OCI-M2 (cell line): ENCODE results near the gene TIRAP.
"Not testable (repeated sequence)": the region's sequence is repeated elsewhere in the genome, so short reads cannot be mapped to it uniquely, and the experiment has no call there.

Experiments
- DNase-seq: peaks from one replicate; lab custom pipeline; 2025; ENCODE audit not compliant: unreplicated experiment; lab: John Stamatoyannopoulos, UW

TIRAP gene

DNA sequence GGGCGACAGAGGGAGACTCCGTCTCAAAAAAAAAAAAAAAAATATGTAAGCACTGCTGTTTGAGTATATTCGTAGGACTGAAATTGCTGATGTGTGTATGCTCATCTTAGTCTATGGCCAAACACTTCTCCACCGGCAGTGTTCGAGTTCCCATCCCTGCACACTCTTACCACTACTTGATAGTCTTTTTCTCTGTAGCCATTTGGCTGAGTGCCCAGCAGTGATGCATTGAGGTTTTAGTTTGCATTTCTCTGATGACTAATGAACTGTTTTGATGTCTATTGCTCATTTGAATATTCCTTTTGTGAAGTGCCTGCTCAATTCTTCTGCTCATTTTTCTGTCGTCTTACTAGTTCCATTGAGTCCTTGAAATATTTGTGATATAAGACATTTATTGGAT, 1.9 kb downstream of the TIRAP start:
- no peak for DNase-seq

DNA sequence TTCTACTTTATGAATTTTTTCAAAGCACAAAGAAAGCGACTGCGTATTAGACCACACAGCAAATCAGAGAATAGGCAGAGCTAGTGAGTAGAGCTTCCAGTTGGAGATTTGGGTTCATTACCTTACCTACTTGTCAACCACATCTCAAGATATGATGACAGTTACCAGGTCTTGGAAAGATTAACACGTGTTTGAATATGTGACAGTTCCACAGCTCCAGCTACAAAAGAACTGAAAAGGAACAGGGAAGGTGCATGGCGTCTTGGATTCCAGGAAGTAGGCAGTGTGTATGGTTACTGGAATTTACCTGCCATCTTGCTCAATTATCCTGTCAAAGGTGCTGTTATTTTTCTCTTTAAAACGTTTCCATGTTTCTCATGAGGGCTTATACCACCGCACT, 5.3 kb downstream of the TIRAP start:
- no peak for DNase-seq

DNA sequence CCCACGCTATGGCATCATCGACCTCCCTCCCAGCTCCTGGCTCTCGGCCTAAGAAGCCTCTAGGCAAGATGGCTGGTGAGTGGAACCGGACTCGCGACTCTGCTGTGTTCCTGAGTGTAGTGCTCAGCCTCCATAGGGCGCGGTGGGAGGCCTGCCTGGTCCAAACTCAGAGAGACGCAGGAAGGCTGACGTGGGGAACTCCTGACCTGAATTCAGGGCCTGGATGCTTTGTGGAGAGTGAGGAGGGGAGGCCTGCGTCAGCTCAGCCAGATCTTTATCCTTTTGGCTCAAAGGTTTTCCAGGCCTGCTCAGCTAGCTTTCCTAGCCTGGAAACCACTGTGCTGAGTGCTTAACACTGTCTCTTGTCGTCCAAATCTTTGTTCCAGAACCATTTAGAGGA, 8.0 kb downstream of the TIRAP start:
- DNase-seq: no peak

DNA sequence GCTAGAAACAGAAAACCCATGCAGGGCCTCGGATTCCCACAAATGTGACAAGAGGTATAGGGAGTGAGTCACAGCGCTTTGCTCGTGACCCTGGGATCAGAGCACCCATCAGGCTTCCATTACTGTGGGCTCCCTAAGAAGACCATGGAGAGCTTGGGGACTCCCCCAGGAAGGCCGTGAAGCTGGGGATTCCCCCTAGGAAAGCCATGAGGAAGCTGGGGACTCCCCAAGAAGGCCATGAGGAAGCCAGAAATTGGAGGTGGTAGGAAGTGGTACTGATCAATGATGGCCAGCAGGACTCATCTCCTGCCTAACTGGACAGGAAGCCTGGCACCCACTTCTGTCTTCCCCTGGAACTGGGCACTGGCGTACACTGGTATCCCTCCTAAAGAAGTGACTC, 10.8 kb downstream of the TIRAP start:
- DNase-seq: no peak

DNA sequence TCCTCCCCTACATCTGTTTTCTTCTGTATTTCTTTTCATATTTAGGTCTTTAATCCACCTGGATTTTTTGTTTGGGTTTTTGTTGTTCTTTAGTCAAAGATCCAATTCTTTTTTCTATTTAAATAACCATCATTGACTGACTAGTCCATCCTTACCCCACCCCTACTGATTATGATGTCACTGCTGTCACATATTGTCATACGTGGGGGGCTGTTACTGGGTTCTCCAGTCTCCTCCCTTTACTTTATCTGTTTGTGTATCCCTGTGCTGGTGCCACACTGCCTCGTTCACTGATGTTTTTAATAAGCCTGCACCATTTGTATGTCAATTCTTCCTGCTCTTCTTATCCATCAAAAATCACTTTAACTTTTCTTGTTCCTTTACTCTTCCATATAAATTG, 14.1 kb downstream of the TIRAP start:
- no peak for DNase-seq

DNA sequence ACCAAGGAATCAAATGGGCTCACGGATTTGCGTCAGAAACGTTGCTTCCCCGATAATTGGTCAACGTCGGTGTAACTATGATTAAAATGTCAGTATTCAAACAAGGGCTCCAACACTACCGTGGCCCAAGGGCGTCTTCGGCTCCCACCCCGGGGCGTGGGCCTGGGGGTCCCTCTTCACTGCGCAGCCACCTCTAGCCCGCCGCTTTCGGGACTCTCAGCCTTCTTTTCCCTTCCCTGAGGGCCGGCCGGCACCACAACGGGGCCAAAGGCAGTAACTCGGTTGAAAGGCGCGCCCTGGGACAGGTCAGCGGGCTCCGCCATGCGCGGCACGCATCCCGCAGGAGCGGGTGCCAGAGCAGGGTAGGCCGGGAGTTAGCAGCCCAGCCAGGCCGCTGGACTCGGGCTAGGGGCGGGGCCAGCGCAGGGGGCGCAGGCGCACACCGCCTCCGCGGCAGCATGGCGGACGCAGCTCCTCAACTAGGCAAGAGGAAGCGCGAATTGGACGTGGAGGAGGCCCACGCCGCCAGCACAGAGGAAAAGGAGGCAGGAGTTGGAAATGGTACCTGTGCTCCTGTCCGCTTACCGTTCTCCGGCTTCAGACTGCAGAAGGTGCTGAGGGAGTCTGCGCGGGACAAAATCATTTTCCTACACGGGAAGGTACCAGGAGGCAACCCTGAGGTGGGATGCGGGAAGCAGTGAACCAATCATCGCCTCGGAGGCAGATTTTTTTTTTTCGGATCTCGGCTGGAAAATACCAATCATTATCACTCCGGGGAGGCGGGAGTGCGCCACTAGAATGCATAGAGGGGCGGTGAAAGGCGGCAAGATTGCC, 20.9 kb downstream of the TIRAP start, which contains the start of gene DCPS:
Gene DCPS (plus strand): TSS at position 438 of the 834 bp plus-strand sequence. CDS start 21 bp downstream, at position 459.
- peak; percentile 48 for DNase-seq

DNA sequence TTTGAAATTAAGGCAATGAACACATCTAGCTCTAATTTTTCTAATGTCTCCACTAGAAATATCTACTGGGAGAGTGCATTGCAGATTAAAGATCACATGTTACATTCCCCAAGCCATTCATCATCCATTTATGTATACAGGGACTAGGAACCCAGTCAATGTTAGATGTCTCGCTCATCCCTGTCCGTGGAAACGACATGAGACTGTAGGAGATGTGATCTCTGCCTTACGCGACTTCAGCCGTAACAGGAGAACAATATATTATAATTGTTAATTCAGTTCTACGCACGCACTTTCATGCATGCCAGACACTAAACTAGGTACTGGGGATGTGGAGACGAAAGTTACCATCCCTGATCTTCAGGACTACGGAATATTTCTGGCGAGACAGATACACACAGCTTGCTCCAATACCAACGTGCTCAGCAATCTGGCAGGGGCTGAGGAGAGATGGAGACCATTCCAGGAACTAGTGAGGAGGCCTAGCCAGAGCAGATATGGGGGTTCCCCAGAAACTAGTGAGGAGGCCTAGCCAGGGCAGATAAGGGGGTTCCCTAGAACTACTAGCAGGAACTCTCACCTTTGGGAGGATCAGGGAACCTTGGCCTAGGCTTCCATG, 21.7 kb downstream of the TIRAP start:
- no peak for DNase-seq

DNA sequence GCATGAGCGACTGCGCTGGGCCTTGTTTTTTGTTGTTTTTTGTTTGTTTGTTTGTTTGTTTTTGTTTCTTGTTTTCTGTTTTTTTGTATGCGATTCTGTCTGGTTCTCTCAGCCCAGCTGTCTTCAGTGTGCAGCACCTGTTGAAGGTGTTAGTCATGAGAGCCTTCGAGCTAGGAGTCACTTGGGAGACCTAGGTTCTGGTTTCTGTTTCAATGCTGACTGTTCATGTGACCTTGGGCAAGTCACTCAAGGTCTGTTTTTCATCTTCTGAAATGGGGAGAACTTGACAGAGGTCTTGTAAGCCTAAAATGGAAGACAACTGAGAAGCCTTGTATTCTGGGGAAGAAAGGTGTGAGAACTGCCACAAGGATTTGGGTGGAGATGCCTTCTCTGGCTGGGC, 22.8 kb downstream of the TIRAP start:
- DNase-seq: no peak

DNA sequence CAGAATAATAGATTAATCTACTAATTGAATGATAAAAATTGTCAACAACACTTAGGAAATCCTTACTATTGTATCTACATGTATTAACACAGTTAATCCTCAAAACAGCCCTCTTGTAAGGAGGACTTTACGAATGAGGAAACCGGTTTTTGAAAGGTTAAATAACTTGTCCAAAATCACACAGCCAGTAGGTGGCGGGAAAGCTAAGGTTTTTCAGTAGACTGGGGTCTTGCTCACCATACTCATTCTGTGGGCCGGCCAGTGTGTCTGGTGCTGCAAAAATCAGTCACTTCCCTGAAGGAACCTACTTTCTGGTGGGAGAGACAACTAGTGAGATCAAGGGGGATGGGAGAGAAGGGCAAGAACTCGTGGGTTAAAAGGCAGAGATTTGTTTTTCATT, 24.8 kb downstream of the TIRAP start:
- peak; percentile 2 for DNase-seq

DNA sequence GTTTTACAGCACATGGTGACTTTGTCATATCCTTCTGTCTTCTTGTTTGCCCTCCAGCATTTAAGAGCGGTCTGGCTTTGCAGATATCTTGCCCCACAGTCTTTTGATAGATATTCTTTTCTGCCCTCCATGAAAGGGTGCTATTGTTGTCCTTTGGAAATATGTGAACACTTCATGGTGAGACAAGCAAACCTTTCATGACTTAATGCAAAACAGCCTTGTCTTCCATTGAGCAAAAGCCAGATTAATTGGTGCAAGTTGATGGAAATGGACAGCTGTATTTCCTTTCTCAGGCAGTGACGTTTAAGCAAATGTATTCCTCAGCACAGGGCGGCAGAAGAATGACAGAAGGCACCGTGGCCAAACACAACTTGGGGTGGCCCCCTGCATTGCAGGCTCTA, 25.4 kb downstream of the TIRAP start:
- DNase-seq: no peak

DNA sequence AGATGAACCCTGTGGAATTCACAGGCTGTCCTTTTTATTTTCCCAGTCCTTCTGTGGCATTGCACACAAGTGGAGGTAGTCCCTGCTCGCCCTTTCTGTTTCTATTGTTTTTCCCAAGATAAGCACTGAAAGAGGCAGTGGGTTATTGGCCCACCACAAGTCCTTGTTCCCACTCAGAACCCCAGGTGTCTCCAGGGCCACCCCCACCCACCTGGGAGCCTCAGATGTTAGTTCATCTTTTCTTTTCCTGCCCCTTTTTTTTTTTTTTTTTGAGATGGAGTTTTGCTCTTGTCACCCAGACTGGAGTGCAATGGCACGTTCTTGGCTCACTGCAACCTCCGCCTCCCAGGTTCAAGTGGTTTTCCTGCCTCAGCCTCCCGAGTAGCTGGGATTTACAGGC, 25.9 kb downstream of the TIRAP start:
- DNase-seq: not testable (repeated sequence)

DNA sequence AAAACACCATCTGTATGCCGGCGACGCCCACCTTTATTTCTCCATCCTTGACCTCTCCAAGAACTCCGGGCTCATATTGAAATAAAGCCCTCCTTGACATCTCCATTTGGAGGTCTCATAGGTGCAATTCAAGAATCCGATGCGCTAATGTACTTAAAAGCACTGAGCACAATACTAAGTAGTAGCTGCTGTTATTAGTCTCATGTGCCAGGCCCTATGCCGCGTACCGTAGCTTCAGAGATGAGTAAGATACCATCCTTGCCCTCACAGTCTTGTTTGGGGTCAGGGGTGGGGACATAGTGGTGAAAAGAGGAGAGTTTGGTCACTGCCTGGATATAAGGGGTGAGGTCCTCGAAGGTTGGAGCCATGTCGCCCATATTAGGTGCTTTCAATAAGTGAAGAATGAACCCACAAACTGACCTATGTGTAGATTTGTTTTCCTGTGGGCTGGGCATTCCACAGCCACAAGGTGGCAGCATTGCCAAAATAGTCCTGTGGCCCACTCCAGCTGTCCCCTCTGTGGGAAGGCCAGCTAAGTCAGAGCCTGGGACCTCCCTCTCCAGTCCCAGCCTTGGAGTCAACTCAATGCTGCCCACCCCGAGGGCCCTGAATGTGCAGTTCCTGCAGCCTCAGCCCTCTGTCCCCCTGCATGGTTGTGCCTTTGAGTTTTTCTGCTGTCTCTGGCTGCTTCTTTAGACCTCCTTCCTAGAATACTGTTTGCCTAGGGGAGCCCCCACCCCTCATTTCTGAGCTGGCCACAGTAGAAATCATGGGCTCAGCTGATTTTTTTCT, 27.5 kb downstream of the TIRAP start:
- peak; percentile 4 for DNase-seq

DNA sequence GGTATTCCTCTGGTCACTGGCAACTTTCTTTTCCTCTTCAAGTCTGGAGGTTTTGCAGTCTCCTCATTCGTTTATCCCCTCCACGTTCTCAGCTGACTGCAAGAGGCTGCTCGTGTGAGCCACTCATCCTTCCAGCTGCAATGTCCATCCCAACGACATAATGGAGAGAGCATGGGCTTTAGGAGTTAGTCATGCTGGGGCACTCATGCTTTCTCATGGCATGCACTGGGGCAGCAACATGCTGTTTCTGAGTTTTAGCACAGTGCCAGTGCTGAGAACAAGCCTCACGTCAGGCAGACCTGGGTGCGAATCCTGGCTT, 28.1 kb downstream of the TIRAP start:
- no peak for DNase-seq

DNA sequence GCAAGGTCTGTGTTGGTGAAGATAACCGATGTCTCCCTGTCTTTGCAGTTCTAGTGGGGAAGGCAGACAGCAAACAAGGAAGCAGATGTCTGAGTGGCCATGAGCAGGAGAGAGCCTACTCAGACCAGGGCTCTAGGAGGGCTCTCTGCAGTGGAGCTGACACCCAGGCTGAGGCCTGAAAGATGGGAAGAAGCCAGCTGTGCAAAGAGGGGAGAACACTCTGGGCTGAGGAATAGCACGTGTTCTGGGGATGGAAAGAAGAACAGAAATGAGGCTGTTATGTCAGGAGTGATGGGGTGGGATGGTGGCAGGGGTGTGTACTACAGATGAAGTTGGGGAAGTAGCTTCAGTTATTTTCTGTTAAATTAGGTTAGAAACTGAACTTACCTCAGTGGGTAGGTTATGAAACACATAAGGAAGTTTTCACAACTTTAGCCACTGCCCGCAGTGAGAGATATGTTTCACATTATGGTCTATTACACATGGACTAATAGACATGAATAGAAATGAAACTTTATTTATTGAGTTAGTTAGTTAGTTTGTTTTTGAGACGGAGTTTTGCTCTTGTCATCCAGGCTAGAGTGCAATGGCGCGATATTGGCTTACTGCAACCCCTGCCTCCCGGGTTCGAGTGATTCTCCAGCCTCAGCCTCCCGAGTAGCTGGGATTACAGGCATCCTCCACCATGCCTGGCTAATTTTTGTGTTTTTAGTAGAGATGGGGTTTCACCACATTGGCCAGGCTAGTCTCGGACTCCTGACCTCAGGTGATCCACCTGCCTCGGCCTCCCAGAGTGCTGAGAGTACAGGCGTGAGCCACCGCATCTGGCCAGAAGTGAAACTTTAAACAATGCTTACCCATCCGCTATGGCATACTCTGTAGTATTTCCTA, 28.8 kb downstream of the TIRAP start:
- no peak for DNase-seq

DNA sequence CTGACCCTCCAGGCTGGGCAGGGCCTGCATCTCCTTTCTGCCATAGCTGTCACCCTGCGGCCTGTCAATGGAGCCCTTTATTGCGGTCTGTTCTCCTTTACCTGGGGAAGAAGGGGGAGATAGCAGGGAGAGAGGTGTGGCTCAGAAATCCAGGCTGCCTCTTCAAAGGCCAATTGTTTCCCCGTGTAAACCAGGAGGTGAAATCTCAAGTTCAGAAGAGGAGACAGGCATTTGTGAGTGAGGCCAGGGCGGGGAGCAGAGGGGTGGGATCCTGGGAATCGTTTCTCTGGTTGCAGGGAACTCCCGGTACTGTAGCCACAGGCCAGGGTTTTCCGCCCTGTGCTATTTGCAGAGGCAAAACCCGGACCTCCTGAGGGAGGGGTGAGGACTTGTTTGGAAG, 30.1 kb downstream of the TIRAP start:
- DNase-seq: no peak

DNA sequence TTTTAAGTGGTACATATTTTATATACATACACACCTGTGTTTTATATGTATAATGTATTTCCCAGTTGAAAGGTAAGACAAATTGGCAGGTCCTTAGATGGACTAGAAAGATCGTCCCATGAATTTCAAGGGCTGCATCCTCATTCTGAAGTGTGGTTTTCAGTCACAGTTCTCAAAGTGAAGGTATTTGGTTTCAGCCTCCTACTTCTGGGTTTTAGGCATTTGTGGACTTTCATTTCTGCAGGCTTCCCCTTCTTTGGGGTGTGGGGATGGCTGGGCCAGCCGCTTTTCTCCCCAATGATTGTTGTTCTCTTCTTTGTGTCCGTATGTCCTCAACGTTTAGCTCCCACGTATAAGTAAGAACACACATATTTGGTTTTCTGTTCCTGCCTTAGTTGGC, 30.9 kb downstream of the TIRAP start:
- no peak for DNase-seq

DNA sequence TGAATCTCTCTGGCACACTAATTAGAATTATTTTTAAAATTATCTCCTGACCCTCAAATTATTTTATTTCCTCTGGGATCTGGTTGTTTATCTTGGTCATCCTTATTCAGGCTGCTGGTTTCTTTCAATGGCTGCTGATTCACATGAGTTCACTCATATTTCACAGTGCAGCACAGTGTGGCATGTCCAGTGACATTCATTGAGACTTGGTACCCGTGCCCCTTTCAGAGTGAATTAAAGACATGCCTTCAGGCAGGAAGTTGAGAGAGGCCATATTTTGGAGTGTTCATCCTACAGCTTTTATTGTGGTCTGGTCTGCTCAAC, 34.5 kb downstream of the TIRAP start:
- DNase-seq: no peak

DNA sequence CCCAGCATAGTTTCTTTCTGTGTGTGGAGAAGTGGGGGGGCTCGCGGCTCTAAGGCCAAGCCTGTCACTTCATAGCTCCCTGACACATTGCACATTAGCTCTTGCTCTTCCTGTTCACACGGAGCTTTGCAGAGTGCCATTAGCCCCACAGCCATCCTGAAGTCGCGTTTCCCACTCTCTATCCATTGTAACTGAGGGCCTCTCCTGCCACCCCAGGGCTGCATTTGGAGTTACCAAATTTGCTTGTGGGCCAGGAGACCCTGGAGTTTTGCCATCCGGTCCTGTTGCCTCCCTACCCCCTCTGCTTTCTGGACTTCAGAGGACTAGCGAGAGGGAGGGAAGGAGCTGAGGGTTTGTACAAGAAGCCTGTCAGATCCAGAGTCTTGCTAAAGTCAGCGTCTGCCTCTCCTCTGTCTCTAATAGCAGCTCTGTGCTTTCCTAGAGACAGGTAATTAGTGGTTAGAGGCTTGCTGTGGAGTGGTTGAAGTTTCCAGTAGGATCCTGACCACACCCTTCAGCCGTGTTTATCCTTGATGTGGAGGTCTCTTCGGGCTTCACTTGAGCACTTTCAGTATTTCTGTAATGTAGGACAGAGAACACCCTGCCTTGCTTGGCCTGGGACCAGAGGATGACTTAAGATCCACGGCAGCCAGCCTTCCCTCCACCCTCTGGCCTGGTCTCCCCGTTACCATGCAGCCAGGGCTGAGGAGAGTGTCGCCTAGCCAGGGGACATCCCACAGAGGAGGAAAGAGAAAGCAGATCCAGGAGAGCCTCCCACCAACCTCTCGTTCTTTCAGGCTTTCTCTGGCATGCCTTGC, 35.1 kb downstream of the TIRAP start:
- DNase-seq: no peak

DNA sequence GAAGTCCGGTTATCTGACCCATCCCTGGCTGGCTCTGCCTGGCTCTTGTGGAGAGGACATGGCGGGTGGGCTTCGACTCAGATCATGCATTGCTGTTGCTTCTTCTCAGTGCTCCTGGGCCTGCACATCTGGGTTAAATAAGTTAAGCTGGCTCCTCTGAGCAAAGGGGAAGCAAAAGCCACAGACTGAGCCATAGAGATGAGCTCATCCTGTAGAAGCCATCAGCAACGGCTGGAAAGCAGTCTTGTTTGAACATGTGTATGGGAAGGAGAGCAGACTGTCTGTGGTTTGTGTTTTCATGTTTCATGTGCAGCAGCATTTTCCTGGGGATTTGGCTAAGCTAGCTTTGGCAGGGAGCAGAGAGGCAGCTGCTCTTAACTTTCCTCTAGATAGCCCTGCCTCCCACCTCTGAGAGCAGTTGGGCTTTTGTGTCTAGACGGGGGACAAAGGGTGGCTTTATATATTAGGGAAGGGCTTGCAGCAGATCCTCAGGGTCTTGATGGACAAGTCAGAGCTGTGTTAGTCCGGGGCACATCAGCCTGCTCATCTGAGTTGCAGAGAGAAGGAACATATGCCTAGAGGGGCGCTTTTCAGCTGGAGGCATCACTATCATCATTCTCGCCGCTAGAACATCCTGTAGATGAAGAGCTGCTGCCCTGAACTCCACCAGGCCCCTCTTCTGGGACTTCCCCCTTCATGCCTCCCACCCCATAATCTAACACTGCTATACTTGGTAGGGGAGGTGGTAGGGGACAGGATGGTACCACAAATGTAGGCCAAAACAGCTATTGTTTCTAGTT, 35.9 kb downstream of the TIRAP start:
- no peak for DNase-seq

DNA sequence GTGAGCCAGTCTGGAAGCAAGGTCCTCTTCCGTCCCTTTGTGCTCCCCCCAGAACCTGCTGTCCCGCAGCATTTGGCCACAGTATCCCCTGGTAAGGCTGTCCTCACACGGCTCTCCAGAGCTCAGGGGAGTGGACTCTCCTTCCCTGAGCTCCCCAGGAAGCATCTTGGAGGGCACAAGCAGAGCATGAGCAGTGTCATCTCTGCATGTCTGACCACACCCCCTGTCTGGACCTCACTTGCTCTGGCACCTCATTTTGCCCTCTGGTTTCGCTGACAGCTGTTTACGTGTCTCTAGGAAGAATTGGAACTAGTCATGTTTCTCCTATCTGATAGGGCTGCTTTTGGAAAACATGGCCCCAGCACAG, 36.5 kb downstream of the TIRAP start:
- DNase-seq: no peak
